ENCODE measurements around the gene GRAMD1A.

Gene GRAMD1A

DNA sequence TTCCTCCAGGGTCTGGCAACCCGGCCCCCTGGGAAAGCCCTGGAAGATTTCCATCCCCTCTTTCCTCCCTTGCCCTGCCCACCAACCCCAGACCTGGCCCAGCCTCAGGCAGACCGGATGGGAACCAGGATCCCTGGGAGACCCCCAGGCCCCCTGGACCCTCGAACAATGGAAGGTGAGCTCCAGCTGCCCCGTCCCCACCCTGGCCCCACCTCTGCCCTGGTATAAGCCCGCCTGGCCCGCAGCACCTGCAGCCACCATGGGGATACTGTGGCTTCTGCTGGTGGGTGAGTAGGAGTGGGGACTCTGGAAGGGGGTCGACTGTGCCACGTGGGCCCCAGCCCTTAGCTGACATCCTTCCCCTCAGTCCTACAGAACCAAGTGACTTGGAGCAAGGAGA lies 73.8 kb downstream of the GRAMD1A start:
- no peak for DNase-seq (ENCODE audit: low read depth in 1 of 2, low spot score in 1 of 2)
- no peak for TF ChIP-seq JUND (IDR thresholded peaks at IDR 0.05; ENCODE audit: low read depth)
- in situ Hi-C loops (cut with HindIII; ENCODE audit: low pct_unique_long_range_greater_than_20kb, low sequenced_read_pairs), result no loop called here

DNA sequence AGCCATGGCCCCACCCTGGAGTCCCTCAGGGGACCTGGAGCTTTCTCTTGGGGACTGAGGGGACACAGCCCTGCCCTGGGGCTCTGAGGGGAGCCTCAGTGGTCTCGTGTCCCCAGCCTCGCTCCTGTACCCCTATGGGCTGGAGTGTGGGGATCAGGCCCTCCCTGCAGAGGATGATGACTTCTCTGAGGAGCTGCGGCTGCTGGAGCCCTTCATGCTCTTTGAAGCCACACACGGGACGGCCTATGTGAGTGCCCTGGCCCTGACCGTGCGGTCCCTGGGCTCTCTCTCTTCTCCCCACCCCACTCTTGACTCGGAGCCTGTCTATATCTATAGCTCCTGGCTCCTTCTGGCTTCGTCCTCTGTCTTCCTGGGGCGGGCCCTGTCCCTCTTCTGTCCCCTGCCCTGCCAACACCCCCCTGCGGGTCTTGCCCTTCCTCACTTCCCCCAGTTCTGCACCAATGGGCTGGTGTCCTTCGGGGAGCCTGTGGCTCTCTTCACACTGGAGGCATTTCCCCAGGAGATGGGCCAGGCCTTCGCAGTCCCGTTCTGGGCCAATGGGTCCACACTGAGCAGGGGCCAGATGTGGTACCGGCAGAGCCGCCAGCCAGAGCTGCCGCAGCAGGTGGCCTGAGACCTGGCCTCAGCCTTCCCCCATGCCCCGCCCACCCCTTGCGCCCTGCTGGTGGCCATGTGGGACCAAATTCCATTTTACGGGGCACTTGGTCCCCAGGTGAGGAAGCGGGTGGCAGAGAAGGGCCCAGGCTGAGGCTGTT lies 74.5 kb downstream of the GRAMD1A start:
- TF ChIP-seq JUND (IDR thresholded peaks at IDR 0.05; ENCODE audit: low read depth), result no peak
- in situ Hi-C loops (cut with HindIII; ENCODE audit: low pct_unique_long_range_greater_than_20kb, low sequenced_read_pairs), result no loop called here

DNA sequence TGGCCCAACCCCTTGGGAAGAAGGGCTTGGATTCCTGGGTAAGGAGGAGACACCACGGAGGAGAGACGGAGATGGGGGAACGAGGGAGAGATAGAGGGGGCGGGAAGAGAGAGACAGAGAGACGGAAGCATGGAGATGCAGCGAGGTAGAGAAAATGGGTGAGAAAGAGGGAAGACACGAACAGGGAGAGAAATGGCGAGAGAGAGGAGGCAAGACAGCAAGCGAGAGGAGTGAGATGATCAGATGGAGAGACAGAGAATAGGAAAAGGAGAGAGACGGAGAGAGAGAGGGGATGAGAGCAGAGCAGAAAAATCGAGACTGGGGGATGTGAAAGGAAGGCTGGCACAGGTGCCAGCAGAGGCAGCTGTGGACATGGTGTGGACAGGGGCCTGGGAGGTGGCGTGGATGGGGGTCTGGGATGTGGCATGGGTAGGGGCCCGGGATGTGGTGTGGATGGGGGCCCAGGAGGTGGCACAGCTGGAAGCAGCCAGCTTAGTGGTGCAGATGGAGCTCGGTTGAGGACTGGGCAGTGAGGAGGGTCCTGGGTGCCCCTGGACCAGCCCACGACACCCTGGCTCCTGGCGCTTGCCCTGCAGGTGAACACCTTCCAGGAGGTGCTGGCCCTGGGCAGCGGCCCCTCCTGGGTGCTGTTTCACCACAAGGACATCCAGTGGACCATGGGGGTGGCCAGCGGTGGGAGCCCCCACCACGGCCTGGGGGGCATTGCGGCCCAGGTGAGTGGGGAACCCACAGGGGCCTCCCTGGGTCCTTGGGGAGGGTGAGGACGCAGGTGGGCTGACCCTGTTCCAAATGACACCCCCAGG lies 75.3 kb downstream of the GRAMD1A start:
- TF ChIP-seq JUND (IDR thresholded peaks at IDR 0.05; ENCODE audit: low read depth), result no peak
- in situ Hi-C loops (cut with HindIII; ENCODE audit: low pct_unique_long_range_greater_than_20kb, low sequenced_read_pairs), result no loop called here
- DNase-seq (ENCODE audit: low read depth in 1 of 2, low spot score in 1 of 2), result no peak

More for the DNA sequence above, 74.5 kb downstream of the GRAMD1A start:
- no peak for DNase-seq (ENCODE audit: low read depth in 1 of 2, low spot score in 1 of 2)

DNA sequence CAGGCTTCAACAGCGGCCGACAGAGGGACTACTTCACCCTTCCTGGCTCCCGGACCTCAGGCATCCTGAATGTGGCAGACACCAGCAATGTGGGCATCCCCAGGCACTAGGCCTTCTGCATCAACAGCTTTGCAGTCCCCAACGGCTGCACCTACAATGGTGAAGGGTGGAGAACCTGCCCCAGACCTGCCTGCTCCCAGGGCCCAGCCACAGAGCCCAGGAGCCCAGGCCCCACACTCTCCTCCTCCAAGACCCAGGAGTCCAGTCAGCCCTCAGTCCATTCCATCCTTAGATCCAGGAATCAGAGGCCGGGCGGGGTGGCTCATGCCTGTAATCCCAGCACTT lies 75.9 kb downstream of the GRAMD1A start:
- in situ Hi-C loops (cut with HindIII; ENCODE audit: low pct_unique_long_range_greater_than_20kb, low sequenced_read_pairs), result no loop called here
- no peak for TF ChIP-seq JUND (IDR thresholded peaks at IDR 0.05; ENCODE audit: low read depth)
- DNase-seq (ENCODE audit: low read depth in 1 of 2, low spot score in 1 of 2), result no peak
